CD4-positive, alpha-beta T cell treated with Interleukin-17A for 4 hours (primary cell): ENCODE results near the gene SELENOS.

Experiments
- DNase-seq: peaks from one replicate; pipeline ENCODE4 v3.0.0-alpha.2; 2020; ENCODE audit warnings: mixed read lengths

Gene SELENOS

GRCh38 chr15:101250873-101251829 is 26.1 kb downstream of the SELENOS start:
- peak; percentile 40 for DNase-seq

GRCh38 chr15:101250341-101250831 is 26.9 kb downstream of the SELENOS start:
- DNase-seq = no peak

- DNase-seq = no peak
Measured at GRCh38 chr15:101248274-101248673, 29.0 kb downstream of the SELENOS start.

GRCh38 chr15:101246824-101247745 is 30.2 kb downstream of the SELENOS start:
- DNase-seq = no peak

- no peak for DNase-seq
Measured at GRCh38 chr15:101246391-101246790, 30.9 kb downstream of the SELENOS start.

GRCh38 chr15:101244889-101245668 is 32.2 kb downstream of the SELENOS start:
- no peak for DNase-seq

- DNase-seq = no peak
Measured at GRCh38 chr15:101244036-101244781, 33.1 kb downstream of the SELENOS start.

- no peak for DNase-seq
Measured at GRCh38 chr15:101243420-101243819, 33.9 kb downstream of the SELENOS start.

GRCh38 chr15:101242999-101243336 is 34.3 kb downstream of the SELENOS start:
- DNase-seq = no peak

GRCh38 chr15:101242160-101242998 is 34.9 kb downstream of the SELENOS start:
- peak; percentile 57 for DNase-seq

- DNase-seq = no peak
Measured at GRCh38 chr15:101240358-101240757, 36.9 kb downstream of the SELENOS start.

GRCh38 chr15:101239724-101240136 is 37.6 kb downstream of the SELENOS start:
- DNase-seq = no peak

GRCh38 chr15:101237251-101237650 is 40.0 kb downstream of the SELENOS start:
- DNase-seq = no peak

GRCh38 chr15:101233651-101234280 is 43.5 kb downstream of the SELENOS start:
- no peak for DNase-seq

- DNase-seq = no peak
Measured at GRCh38 chr15:101232677-101233076, 44.6 kb downstream of the SELENOS start.

- no peak for DNase-seq
Measured at GRCh38 chr15:101228313-101228712, 49.0 kb downstream of the SELENOS start.

- DNase-seq = no peak
Measured at GRCh38 chr15:101225658-101226057, 51.6 kb downstream of the SELENOS start.
